ENCODE measurements around the gene IL1RL2.

IL1RL2 gene

DNA sequence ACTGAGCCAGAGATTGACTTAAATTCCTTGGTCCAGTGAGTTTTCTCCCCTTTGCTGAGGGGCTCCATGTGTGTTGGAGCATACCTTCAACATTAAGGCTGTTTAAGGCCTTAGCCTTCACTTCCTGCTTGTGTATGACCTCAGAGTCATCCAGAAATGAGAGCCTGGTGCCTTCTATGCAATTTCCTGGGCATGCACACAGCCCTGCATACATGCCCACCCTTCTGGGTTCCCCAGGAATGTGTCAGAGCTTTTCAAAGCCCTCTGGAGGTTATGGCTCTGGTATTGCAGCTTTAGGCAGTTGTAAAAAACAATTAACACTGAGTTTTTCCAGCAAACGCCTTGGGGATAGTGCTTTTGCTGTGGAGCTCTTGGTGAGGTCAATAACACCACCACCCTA, 27.5 kb upstream of the IL1RL2 start:
- no peak for FAIRE-seq

GRCh38 chr2:102166189-102166845, 20.5 kb upstream of the IL1RL2 start:
- FAIRE-seq, result no peak

DNA sequence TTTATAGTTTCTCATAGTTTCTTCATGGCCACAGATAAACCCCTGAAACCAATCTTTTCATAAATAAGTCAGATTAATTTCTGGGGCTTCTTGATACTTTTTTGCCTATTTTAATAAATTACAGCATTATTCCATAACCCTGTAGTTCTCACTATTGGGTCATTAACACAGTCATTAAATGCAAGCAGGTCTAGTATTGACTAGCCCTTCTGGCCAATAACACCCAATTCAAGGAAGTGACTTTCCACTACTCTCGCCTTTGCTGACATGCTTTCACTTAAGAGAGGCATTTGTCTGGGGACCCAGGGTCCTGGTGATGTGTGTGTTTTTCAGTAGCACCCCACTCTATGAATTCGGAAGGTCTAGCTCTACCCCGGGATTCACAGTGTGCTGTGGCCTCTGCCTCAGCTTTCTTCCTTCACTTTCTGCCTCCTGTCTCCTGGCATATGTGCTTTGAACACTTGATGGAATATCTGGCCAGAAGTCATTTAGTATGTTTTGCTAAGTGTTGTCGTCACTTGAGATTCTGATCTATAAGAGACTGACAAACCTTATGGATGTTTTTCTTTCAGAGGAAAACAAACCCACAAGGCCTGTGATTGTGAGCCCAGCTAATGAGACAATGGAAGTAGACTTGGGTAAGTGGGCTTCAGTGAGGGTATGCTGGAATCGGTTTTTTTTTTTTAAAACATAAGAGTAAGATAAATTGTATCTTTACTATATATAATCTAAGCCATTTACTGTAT, 18.6 kb upstream of the IL1RL2 start:
- FAIRE-seq, result no peak

- no peak for FAIRE-seq
These were observed 14.9 kb upstream of the IL1RL2 start for GRCh38 chr2:102171946-102172345.

GRCh38 chr2:102172745-102173144, 14.1 kb upstream of the IL1RL2 start:
- FAIRE-seq, result no peak

- no peak for FAIRE-seq
These were observed 10.7 kb upstream of the IL1RL2 start for GRCh38 chr2:102176172-102176571.

DNA sequence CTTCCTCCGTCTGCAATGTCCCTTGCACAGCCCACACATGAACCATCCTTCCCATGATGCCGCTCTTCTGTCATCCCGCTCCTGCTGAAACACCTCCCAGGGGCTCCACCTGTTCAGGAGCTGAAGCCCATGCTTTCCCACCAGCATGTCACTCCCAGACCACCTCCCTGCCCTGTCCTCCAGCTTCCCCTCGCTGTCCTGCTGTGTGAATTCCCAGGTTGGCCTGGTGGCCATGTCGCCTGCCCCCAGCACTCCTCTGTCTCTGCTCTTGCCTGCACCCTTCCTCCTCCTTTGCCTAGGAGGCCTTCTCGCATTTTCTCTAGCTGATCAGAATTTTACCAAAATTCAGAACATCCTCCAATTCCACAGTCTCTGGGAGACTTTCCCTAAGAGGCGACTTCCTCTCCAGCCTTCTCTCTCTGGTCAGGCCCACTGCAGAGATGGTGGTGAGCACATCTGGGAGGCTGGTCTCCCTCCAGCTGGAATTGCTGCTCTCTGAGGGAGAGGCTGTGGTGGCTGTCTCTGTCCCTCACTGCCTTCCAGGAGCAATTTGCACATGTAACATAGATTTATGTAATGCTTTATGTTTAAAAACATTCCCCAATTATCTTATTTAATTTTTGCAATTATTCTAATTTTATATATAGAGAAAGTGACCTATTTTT, 8.9 kb upstream of the IL1RL2 start:
- no peak for FAIRE-seq

DNA sequence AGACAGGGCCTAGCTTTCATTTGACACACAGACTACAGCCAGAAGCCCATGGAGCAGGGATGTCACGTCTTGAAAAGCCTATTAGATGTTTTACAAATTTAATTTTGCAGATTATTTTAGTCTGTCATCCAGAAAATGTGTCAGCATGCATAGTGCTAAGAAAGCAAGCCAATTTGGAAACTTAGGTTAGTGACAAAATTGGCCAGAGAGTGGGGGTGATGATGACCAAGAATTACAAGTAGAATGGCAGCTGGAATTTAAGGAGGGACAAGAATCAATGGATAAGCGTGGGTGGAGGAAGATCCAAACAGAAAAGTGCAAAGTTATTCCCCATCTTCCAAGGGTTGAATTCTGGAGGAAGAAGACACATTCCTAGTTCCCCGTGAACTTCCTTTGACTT, 7.8 kb upstream of the IL1RL2 start:
- FAIRE-seq, result no peak

GRCh38 chr2:102179788-102180686, 6.8 kb upstream of the IL1RL2 start:
- FAIRE-seq, result no peak

DNA sequence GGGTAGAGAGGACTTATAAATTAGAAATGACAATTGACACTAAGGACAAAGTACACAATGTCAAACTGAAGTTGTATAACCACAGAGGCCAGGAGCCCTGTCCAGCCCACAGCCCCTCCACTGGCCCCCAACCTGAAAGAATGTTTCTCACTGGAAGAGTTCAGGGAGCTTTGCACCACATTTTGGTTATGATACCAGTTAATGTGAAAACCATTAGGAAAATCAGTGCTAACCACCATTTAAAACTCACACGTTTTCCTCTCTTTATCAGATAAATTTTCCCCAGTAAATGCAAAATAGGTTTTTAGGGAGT, 6.2 kb upstream of the IL1RL2 start:
- FAIRE-seq, result no peak

DNA sequence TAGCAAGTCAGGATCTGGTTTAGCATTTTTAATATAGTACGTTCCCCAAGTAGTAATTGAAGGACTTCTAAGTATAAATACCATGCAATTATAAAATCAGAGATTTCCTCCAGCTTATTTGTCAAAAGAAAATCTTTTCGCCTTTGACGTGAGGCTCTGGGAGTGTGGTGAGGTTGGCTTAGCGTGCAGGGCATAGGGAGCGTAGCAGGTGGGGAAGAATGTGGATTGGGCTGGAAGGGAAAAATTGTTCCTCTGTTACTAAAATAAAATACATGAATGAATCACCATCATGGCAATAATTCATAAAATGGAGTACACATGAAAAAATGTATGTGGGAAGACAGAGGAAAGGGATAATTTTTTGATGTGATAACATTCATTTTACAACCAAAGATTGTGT, 5.4 kb upstream of the IL1RL2 start:
- no peak for FAIRE-seq

- FAIRE-seq, result no peak
These were observed 4.7 kb upstream of the IL1RL2 start for GRCh38 chr2:102181919-102182635.

DNA sequence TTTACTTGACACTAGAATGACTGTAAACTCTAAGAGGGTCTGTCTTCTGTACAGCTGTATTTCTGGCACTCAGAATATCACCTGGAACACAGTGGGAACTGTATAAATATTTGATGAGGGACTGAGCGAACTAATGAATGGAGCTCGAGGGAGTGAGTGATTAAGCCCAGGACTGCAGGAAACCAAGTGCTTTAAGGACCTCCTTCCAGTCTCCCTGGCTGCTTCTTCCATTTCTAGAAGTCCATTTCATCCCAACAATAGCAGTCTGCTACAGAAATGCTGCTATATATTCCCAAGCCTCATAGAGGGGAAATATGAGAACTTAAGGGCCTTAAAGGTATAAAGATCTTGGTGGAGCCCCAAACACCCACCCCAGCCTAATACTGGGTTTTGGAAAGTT, 2.8 kb upstream of the IL1RL2 start:
- no peak for FAIRE-seq

GRCh38 chr2:102184568-102184967, 2.3 kb upstream of the IL1RL2 start:
- no peak for FAIRE-seq

GRCh38 chr2:102185347-102185746, 1.5 kb upstream of the IL1RL2 start:
- no peak for FAIRE-seq

- no peak for FAIRE-seq
These were observed 800 bp downstream of the IL1RL2 start for GRCh38 chr2:102187496-102188150.

DNA sequence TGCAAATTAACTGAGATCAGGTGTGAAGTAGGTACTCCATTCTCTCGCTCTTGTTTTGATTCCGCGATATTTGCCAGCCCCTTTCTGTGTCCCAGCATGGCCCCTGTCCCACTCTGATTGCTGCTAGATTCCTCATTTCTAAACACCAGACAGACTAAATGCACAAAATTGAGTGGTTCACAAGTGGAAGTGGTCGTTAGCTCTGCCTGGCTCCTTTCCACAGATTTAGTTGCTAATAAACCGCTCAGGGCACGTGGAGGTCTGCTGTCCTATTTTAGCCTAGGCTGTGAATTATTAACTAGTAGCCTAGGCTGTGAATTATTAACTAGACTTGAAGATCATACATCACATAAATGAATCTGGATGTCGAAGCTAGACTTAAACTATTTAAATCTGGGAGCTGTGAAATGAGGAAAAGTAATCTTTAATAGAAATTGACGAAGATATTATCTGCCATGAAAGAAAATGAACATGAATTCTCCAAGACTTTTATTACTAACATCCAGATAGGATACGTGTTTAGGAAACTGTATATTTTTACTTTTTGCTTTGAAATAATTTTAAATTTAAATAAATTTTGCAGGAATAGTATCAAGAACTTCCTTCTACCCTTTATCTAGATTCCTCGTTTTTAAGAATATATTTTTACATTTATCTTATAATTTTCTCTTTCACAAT, 3.7 kb downstream of the IL1RL2 start:
- peak; percentile 42 for FAIRE-seq

DNA sequence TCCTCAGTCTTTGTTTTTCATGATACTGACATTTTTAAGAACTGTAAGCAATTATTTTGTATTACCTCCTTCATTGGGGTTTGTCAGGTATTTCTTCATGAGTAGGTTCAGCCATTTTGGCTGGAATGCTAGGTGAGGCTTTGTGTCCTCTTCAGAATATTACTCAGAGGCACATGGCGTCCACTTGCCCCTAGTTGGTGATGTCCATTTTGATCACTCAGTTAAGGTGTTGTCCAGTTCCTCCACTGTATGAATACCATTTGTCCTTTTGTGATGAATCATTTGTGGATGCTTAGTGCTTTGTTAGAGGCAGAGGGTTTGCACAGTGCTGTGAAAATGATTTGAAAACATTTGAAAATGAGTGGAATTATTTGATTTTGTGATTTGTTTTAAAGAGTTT, 4.7 kb downstream of the IL1RL2 start:
- FAIRE-seq, result no peak

- no peak for FAIRE-seq
These were observed 6.3 kb downstream of the IL1RL2 start for GRCh38 chr2:102193074-102193473.

DNA sequence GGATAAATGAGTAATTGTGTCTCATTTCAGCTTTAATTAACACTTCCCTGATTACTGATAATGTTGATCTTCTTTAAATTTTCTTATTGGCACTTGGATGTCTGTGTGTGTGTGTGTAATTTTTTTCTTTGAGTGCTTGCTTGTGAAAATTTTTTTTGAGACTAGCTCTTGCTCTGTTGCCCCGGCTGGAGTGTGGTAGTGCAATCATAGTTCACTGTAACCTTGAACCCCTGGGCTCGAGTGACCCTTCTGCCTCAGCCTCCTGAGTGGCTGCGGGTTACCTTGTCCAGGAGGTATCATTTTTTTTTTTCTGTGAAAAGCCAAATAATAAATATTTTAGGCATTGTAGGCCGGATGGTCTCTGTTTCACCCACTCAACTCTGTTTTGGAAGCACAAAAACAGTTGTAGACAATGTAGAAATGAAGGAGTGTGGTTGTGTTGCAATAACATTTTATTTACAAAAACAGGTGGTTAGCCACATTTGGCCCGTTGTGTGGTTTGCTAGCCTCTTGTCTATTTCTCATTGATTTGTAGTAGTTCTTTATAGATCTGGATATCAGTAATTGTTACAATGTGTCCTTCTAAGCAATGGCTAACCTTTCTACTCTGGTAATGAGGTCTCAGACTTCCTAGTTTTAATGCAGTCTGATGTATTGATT, 7.9 kb downstream of the IL1RL2 start:
- FAIRE-seq, result no peak
